ENCODE results near the gene HOXA4. TPM values are rescaled to one million over a fixed set of nuclear protein-coding genes. Genes with fewer than 3 reads are reported as not detected.

HOXA4 gene
- total RNA-seq, 1 experiment from 2014 or later: 2.0 TPM

- H3K9ac ChIP-seq (ENCODE audit: low read length): no peak overlapping the region
- H3K4me1 ChIP-seq (ENCODE audit: control insufficient read depth in 1 of 2, insufficient read depth in 2 of 2, low read length in 2 of 2): peaks cover 22 to 23% of the 10 kb centered on the region in 2 experiments
- no peak overlapping the region for H3K27ac ChIP-seq (ENCODE audit: low read depth, low read length)
- H3K4me2 ChIP-seq (ENCODE audit: low read length): no peak overlapping the region
- H3K4me3 ChIP-seq (replicated peaks in 1 of 2; ENCODE audit: low read depth in 1 of 2, low read length in 2 of 2): no peak overlapping the region
- BruUV-seq (replicated peaks): no TSS peak
- H3K27me3 ChIP-seq (ENCODE audit: insufficient read depth, low read length): no peaks in the 10 kb centered on the region
- H2AFZ ChIP-seq (ENCODE audit: low read depth, low read length, poor library complexity, severe bottlenecking): no peak overlapping the region
- ATAC-seq (no peak), DNase-seq (ENCODE audit: low read depth, low spot score) (no peak)
- intact Hi-C loops (cut with micrococcal nuclease): no loop called here
- TF ChIP-seq, protein P1, sequence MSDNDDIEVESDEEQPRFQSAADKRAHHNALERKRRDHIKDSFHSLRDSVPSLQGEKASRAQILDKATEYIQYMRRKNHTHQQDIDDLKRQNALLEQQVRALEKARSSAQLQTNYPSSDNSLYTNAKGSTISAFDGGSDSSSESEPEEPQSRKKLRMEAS (IDR thresholded peaks at IDR 0.05): no peak
- TF ChIP-seq EGR1 (IDR thresholded peaks at IDR 0.05; ENCODE audit: low read depth): no peak
- TF ChIP-seq RAD21 (IDR thresholded peaks at IDR 0.05; ENCODE audit: low read depth): no peak
- TF ChIP-seq EZH2phosphoT487 (IDR thresholded peaks at IDR 0.05; ENCODE audit: borderline replicate concordance): no peak
- no peak for TF ChIP-seq ELF1 (IDR thresholded peaks at IDR 0.05; ENCODE audit: borderline replicate concordance, low read depth)
- TF ChIP-seq ATF3 (IDR thresholded peaks at IDR 0.05): no peak
- POLR2A ChIA-PET: no interaction called here
- H4K20me1 ChIP-seq (ENCODE audit: insufficient read depth): no peaks in the 10 kb centered on the region
- H3K9me2 ChIP-seq (ENCODE audit: insufficient read depth): no peaks in the 10 kb centered on the region
- H3K9me3 ChIP-seq (ENCODE audit: control insufficient read depth in 1 of 2, insufficient read depth in 1 of 2, low read depth in 1 of 2, low read length in 2 of 2): no peaks in the 10 kb centered on the region
- H3K36me3 ChIP-seq (ENCODE audit: control insufficient read depth in 1 of 2, insufficient read depth in 2 of 2, low read length in 2 of 2): no peaks in the 10 kb centered on the region
- RAD21 ChIA-PET (ENCODE audit: low non-redundant PET in 1 of 2, low total read pairs in 2 of 2, uncharacterized antibody in 2 of 2, unreplicated experiment in 2 of 2): no interaction called here
- CTCF ChIA-PET: no interaction called here
- H3K79me2 ChIP-seq (ENCODE audit: insufficient read depth, low read length): peaks cover 13% of the 10 kb centered on the region
Observed at GRCh38 chr7:27107391-27108381, 22.9 kb downstream of the HOXA4 start.

DNA sequence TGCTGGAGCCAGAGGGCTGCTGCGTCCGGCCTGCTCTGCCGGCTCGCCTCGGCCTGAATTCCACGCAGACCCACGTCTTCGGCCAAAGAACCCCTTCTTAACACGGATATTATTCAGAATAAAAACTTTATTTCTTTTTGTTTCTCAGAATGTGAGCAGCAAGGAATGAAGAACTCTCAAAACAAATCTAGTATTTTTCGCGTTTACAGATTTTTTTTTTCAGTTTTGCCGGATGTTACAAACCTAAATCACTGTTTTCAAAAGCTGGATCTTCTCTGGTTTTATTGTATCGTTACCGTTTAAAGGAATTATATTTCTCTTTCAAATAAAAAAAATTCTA lies 23.7 kb downstream of the HOXA4 start:
- CTCF ChIA-PET: no interaction called here
- no peaks in the 10 kb centered on the region for H3K9me3 ChIP-seq (ENCODE audit: control insufficient read depth in 1 of 2, insufficient read depth in 1 of 2, low read depth in 1 of 2, low read length in 2 of 2)
- DNase-seq (ENCODE audit: low read depth, low spot score): no peak
- H3K27me3 ChIP-seq (ENCODE audit: insufficient read depth, low read length): no peaks in the 10 kb centered on the region
- peaks cover 14 to 15% of the 10 kb centered on the region in 2 experiments for H3K4me1 ChIP-seq (ENCODE audit: control insufficient read depth in 1 of 2, insufficient read depth in 2 of 2, low read length in 2 of 2)
- 0 out of 2 replicates have a peak, but pooled peaks cover 5% of the 10 kb centered on the region for H3K79me2 ChIP-seq (ENCODE audit: insufficient read depth, low read length)
- BruUV-seq (replicated peaks): no TSS peak
- no peak for ATAC-seq
- no peak overlapping the region for H3K9ac ChIP-seq (ENCODE audit: low read length)
- RAD21 ChIA-PET (ENCODE audit: low non-redundant PET in 1 of 2, low total read pairs in 2 of 2, uncharacterized antibody in 2 of 2, unreplicated experiment in 2 of 2): no interaction called here
- H3K36me3 ChIP-seq (ENCODE audit: control insufficient read depth in 1 of 2, insufficient read depth in 2 of 2, low read length in 2 of 2): no peaks in the 10 kb centered on the region
- no peak overlapping the region for H2AFZ ChIP-seq (ENCODE audit: low read depth, low read length, poor library complexity, severe bottlenecking)
- H4K20me1 ChIP-seq (ENCODE audit: insufficient read depth): no peaks in the 10 kb centered on the region
- intact Hi-C loops (cut with micrococcal nuclease): no loop called here
- no peaks in the 10 kb centered on the region for H3K9me2 ChIP-seq (ENCODE audit: insufficient read depth)
- no peak overlapping the region for H3K27ac ChIP-seq (ENCODE audit: low read depth, low read length)
- no peak overlapping the region for H3K4me3 ChIP-seq (replicated peaks in 1 of 2; ENCODE audit: low read depth in 1 of 2, low read length in 2 of 2)
- POLR2A ChIA-PET: no interaction called here
- H3K4me2 ChIP-seq (ENCODE audit: low read length): no peak overlapping the region
- TF ChIP-seq CEBPB (IDR thresholded peaks at IDR 0.05; ENCODE audit: low read depth) (no peak), ZBTB33 (IDR thresholded peaks at IDR 0.05; ENCODE audit: extremely low read depth, insufficient replicate concordance, low read length) (no peak), RAD21 (IDR thresholded peaks at IDR 0.05; ENCODE audit: low read depth) (no peak), TCF7L2 (IDR thresholded peaks at IDR 0.05; ENCODE audit: borderline replicate concordance, extremely low read depth, insufficient read depth, insufficient read length) (no peak), JUND (IDR thresholded peaks at IDR 0.05) (no peak), SRF (IDR thresholded peaks at IDR 0.05; ENCODE audit: low read depth) (no peak), CBX3 (IDR thresholded peaks at IDR 0.05; ENCODE audit: low read depth) (no peak), EGR1 (IDR thresholded peaks at IDR 0.05; ENCODE audit: low read depth) (no peak), YY1 (IDR thresholded peaks at IDR 0.05; ENCODE audit: extremely low read depth, insufficient replicate concordance, low read depth, low read length) (no peak)
- TF ChIP-seq, protein P1 (IDR thresholded peaks at IDR 0.05): no peak
